CD14-positive monocyte (primary cell): ENCODE data around the gene ZNF566. TPM values are rescaled to one million over a fixed set of nuclear protein-coding genes. Genes with fewer than 3 reads are reported as not detected.

Source experiments
- DNase-seq, 3 donors: peaks; one replicate each; pipeline ENCODE4 v3.0.0-alpha.2; 2011 to 2022
- H2AFZ ChIP-seq: 2 replicates; pipeline ENCODE4 v1.6.0; 2012; ENCODE audit warnings: mild to moderate bottlenecking, low read depth, low read length, inconsistent platforms; ENCODE audit not compliant: insufficient read depth, poor library complexity, severe bottlenecking
- H3K27ac ChIP-seq, 2 donors: 1 replicate in 1 of 2; 2 replicates in 1 of 2; pipeline ENCODE4 v1.5.1; 2012 to 2013; ENCODE audit warnings: low read length in 2 of 2, control low read depth in 1 of 2, inconsistent platforms in 1 of 2, low read depth in 1 of 2, mild to moderate bottlenecking in 1 of 2
- H3K27me3 ChIP-seq, 2 donors: one replicate each; pipeline versions ENCODE4 v1.6.0 to v1.6.1; 2011 to 2013; ENCODE audit warnings: low read length in 2 of 2; ENCODE audit not compliant: control insufficient read depth in 2 of 2, insufficient read depth in 2 of 2
- H3K36me3 ChIP-seq, 2 donors: replicated peaks in 1 of 2; 1 replicate in 1 of 2; 2 replicates in 1 of 2; pipeline versions ENCODE4 v1.5.1 to v1.6.1; 2012 to 2013; ENCODE audit warnings: low read length in 2 of 2, control low read depth in 1 of 2, inconsistent platforms in 1 of 2, mild to moderate bottlenecking in 1 of 2; ENCODE audit not compliant: insufficient read depth in 2 of 2, control insufficient read depth in 1 of 2
- H3K4me1 ChIP-seq, 2 donors: 1 replicate in 1 of 2; 2 replicates in 1 of 2; pipeline versions ENCODE4 v1.5.1 to v1.6.1; 2012 to 2013; ENCODE audit warnings: low read length in 2 of 2, control low read depth in 1 of 2, inconsistent platforms in 1 of 2, mild to moderate bottlenecking in 1 of 2, moderate library complexity in 1 of 2; ENCODE audit not compliant: insufficient read depth in 2 of 2, control insufficient read depth in 1 of 2
- H3K4me2 ChIP-seq: replicated peaks from 2 replicates; pipeline ENCODE3; 2012; ENCODE audit warnings: low read length, moderate library complexity, mild to moderate bottlenecking; ENCODE audit not compliant: poor library complexity, severe bottlenecking; ENCODE audit errors: extremely low read depth
- H3K4me3 ChIP-seq, 3 experiments: fragments of 200-600 bp in 1 of 3; sonication (generic) in 1 of 3; replicated peaks in 1 of 3; 1 replicate in 2 of 3; 2 replicates in 1 of 3; pipeline ENCODE4 v1.5.1; 2011 to 2013; ENCODE audit warnings: low read length in 3 of 3, mild to moderate bottlenecking in 3 of 3, control low read depth in 2 of 3, low read depth in 2 of 3, inconsistent platforms in 1 of 3, moderate library complexity in 1 of 3
- H3K79me2 ChIP-seq: 2 replicates; pipeline ENCODE4 v1.6.0; 2012; ENCODE audit warnings: mild to moderate bottlenecking, control low read depth, inconsistent platforms, low read length, moderate library complexity; ENCODE audit not compliant: insufficient read depth
- H3K9ac ChIP-seq: 2 replicates; pipeline ENCODE4 v1.6.0; 2017; ENCODE audit warnings: low read length, mild to moderate bottlenecking; ENCODE audit not compliant: insufficient read depth, poor library complexity, severe bottlenecking
- H3K9me3 ChIP-seq, 2 donors: replicated peaks in 1 of 2; 1 replicate in 1 of 2; 2 replicates in 1 of 2; pipeline versions ENCODE4 v1.5.1 to v1.6.1; 2012 to 2013; ENCODE audit warnings: low read length in 2 of 2, control low read depth in 1 of 2; ENCODE audit not compliant: control insufficient read depth in 1 of 2, insufficient read depth in 1 of 2
- H4K20me1 ChIP-seq: 2 replicates; pipeline ENCODE4 v1.6.0; 2012; ENCODE audit warnings: mild to moderate bottlenecking, low read length, control low read depth, moderate library complexity; ENCODE audit not compliant: insufficient read depth
- H3K27ac Mint-ChIP-seq, 7 donors: one replicate each; pipeline ENCODE4 v1.8.0; 2020; ENCODE audit warnings: mild to moderate bottlenecking in 7 of 7, mixed read lengths in 7 of 7, moderate library complexity in 6 of 7, inconsistent platforms in 2 of 7
- H3K27me3 Mint-ChIP-seq, 3 donors: one replicate each; pipeline ENCODE4 v1.8.0; 2021 to 2022; ENCODE audit warnings: low read depth in 3 of 3, mild to moderate bottlenecking in 3 of 3, mixed read lengths in 3 of 3, moderate library complexity in 3 of 3, inconsistent platforms in 1 of 3
- H3K36me3 Mint-ChIP-seq, 2 donors: one replicate each; pipeline ENCODE4 v1.8.0; 2020; ENCODE audit warnings: mixed read lengths in 2 of 2, inconsistent platforms in 1 of 2, mild to moderate bottlenecking in 1 of 2
- H3K4me1 Mint-ChIP-seq: one replicate; pipeline ENCODE4 v1.8.0; 2020; ENCODE audit warnings: mild to moderate bottlenecking, mixed read lengths
- H3K4me3 Mint-ChIP-seq, 2 donors: one replicate each; pipeline ENCODE4 v1.8.0; 2020; ENCODE audit warnings: mild to moderate bottlenecking in 2 of 2, mixed read lengths in 2 of 2, moderate library complexity in 1 of 2
- H3K9me3 Mint-ChIP-seq, 7 donors: one replicate each; pipeline ENCODE4 v1.8.0; 2020 to 2022; ENCODE audit warnings: mixed read lengths in 7 of 7, mild to moderate bottlenecking in 6 of 7, moderate library complexity in 6 of 7, inconsistent platforms in 2 of 7
- WGBS: methylation state at CpG from one replicate; pipeline ENCODE4 v1.1.5; 2013; ENCODE audit warnings: missing lambda C conversion rate; ENCODE audit not compliant: insufficient coverage; 5-methylcytosine and 5-hydroxymethylcytosine counted together
- intact Hi-C, 2 donors: fragments of 100-400 bp; cut with micrococcal nuclease; formaldehyde crosslinking; loops; one replicate each; pipeline versions ENCODE4 v1.15.0 to v1.15.1; 2023
- polyA plus RNA-seq, 3 donors: library from polyadenylated mRNA; depleted of rRNA in 1 of 3; unstranded in 2 of 3; stranded (reverse) in 1 of 3; fragments of 300-500 nt in 2 of 3; fragments of >200 nt in 1 of 3; fragmentation: Illumina TruSeq in 2 of 3; gene quantifications; 1 replicate in 2 of 3; 2 replicates in 1 of 3; pipeline ENCODE4 v1.2.3, GENCODE V29; 2012 to 2021
- TF ChIP-seq, protein P1 (sequence below): fragments of 200-600 bp; IDR thresholded peaks from one replicate; pipeline ENCODE4 v1.8.0; 2022; ENCODE audit warnings: antibody characterized with exemption, mild to moderate bottlenecking

The ZNF566 gene
- polyA plus RNA-seq, 3 donors = 0.95 to 3.9 (median 3.6) TPM

GRCh38 chr19:36527341-36527740 lies 38.0 kb upstream of the ZNF566 start:
- H2AFZ ChIP-seq = peak overlapping the region; percentile 98
- H3K9me3 Mint-ChIP-seq = peaks cover 24 to 81% (median 59%) of the 10 kb centered on the region in 7 donors
- intact Hi-C loops = loop anchor here (5.0 to 10.0 kb wide), 5 partner anchors 45 to 325 kb away; partner anchors contain the start of genes ZNF461 (in 2 of the 2), ZNF345 (in 1 of the 2), ZNF529 (in 1 of the 2) and ZNF790 (in 1 of the 2)
- peak overlapping the region; percentile 98 to 100 for H3K4me3 Mint-ChIP-seq
- H3K36me3 ChIP-seq = peaks cover 0 to 21% of the 10 kb centered on the region in 2 donors
- peaks cover 14% of the 10 kb centered on the region for H3K79me2 ChIP-seq
- H3K4me2 ChIP-seq = peak overlapping the region; percentile 79
- no peaks in the 10 kb centered on the region for H4K20me1 ChIP-seq
- peaks cover 0 to 5% (median 0%) of the 10 kb centered on the region in 3 donors for H3K27me3 Mint-ChIP-seq
- peak overlapping the region in 1 of 2 donors; percentile 77 for H3K27ac ChIP-seq
- H3K9me3 ChIP-seq = peaks cover 39 to 51% of the 10 kb centered on the region in 2 donors
- peak overlapping the region; percentile 63 to 84 (median 74) for H3K4me3 ChIP-seq
- TF ChIP-seq, protein P1, sequence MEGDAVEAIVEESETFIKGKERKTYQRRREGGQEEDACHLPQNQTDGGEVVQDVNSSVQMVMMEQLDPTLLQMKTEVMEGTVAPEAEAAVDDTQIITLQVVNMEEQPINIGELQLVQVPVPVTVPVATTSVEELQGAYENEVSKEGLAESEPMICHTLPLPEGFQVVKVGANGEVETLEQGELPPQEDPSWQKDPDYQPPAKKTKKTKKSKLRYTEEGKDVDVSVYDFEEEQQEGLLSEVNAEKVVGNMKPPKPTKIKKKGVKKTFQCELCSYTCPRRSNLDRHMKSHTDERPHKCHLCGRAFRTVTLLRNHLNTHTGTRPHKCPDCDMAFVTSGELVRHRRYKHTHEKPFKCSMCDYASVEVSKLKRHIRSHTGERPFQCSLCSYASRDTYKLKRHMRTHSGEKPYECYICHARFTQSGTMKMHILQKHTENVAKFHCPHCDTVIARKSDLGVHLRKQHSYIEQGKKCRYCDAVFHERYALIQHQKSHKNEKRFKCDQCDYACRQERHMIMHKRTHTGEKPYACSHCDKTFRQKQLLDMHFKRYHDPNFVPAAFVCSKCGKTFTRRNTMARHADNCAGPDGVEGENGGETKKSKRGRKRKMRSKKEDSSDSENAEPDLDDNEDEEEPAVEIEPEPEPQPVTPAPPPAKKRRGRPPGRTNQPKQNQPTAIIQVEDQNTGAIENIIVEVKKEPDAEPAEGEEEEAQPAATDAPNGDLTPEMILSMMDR = no peak
- H3K27me3 ChIP-seq = no peaks in the 10 kb centered on the region
- WGBS = 80% methylated on average over 1 of the region's 5 CpGs
- peaks cover 18% of the 10 kb centered on the region for H3K4me1 Mint-ChIP-seq
- H3K36me3 Mint-ChIP-seq = peaks cover 21 to 28% of the 10 kb centered on the region in 2 donors
- H3K9ac ChIP-seq = peak overlapping the region; percentile 74
- no peak overlapping the region for H3K27ac Mint-ChIP-seq
- DNase-seq = peak in 1 of 3 donors; percentile 10
- H3K4me1 ChIP-seq = peaks cover 14 to 18% of the 10 kb centered on the region in 2 donors

- H2AFZ ChIP-seq = no peak overlapping the region
- H3K4me3 ChIP-seq = no peak overlapping the region
- Mint-ChIP-seq H3K36me3 (peaks cover 23 to 34% of the 10 kb centered on the region in 2 donors), H3K27me3 (peaks cover 0 to 5% (median 0%) of the 10 kb centered on the region in 3 donors), H3K9me3 (peaks cover 27 to 81% (median 58%) of the 10 kb centered on the region in 7 donors), H3K4me1 (peaks cover 18% of the 10 kb centered on the region), H3K27ac (no peak overlapping the region), H3K4me3 (no peak overlapping the region)
- TF ChIP-seq, protein P1 = no peak
- no peaks in the 10 kb centered on the region for H3K27me3 ChIP-seq
- no peak for DNase-seq
- WGBS = no CpG with 5 or more reads among the region's 5 CpGs
- H3K36me3 ChIP-seq = peaks cover 0 to 21% of the 10 kb centered on the region in 2 donors
- no peak overlapping the region for H3K27ac ChIP-seq
- H3K9ac ChIP-seq = no peak overlapping the region
- no peaks in the 10 kb centered on the region for H4K20me1 ChIP-seq
- H3K4me2 ChIP-seq = no peak overlapping the region
- intact Hi-C loops = loop anchor here (5.0 to 10.0 kb wide), 5 partner anchors 46 to 326 kb away; partner anchors contain the start of genes ZNF461 (in 2 of the 2), ZNF345 (in 1 of the 2), ZNF529 (in 1 of the 2) and ZNF790 (in 1 of the 2)
- peaks cover 14% of the 10 kb centered on the region for H3K79me2 ChIP-seq
- H3K4me1 ChIP-seq = peaks cover 14 to 18% of the 10 kb centered on the region in 2 donors
- H3K9me3 ChIP-seq = peaks cover 42 to 52% of the 10 kb centered on the region in 2 donors
These were observed 37.2 kb upstream of the ZNF566 start for GRCh38 chr19:36526581-36526980.
